Prostate gland (tissue), 2 donors: ENCODE measurements around the gene IGSF11. TPM values are rescaled to one million over a fixed set of nuclear protein-coding genes. Genes with fewer than 3 reads are reported as not detected.

Experiments
- DNase-seq: peaks from one replicate; pipeline ENCODE4 v3.0.0-alpha.2; 2019; ENCODE audit warnings: low spot score
- H3K27ac ChIP-seq, 2 donors: fragments of 200-600 bp; sonication (generic); 2 replicates each; pipeline ENCODE4 v1.5.1; 2017 to 2019
- H3K27me3 ChIP-seq: fragments of 200-600 bp; sonication (generic); replicated peaks from 2 replicates; pipeline ENCODE4 v1.5.1; 2019; ENCODE audit not compliant: insufficient read depth
- H3K36me3 ChIP-seq, 2 donors: fragments of 200-600 bp; sonication (generic); 1 replicate in 1 of 2; 2 replicates in 1 of 2; pipeline versions ENCODE4 v1.5.1 to v1.8.1; 2017 to 2019
- H3K4me1 ChIP-seq: fragments of 200-600 bp; sonication (generic); replicated peaks from 2 replicates; pipeline ENCODE4 v1.5.1; 2019
- H3K4me3 ChIP-seq, 2 donors: fragments of 200-600 bp; sonication (generic); 2 replicates each; pipeline ENCODE4 v1.5.1; 2017 to 2019
- H3K9me3 ChIP-seq: fragments of 200-600 bp; sonication (generic); 2 replicates; pipeline ENCODE4 v1.5.1; 2017
- POLR2A ChIP-seq: fragments of 450-650 bp; IDR thresholded peaks from one replicate; pipeline ENCODE4 v1.6.1; 2016; ENCODE audit warnings: antibody characterized with exemption, mild to moderate bottlenecking
- POLR2AphosphoS5 ChIP-seq: sonication (generic); formaldehyde crosslinking; IDR thresholded peaks from one replicate; pipeline ENCODE4 v1.6.1; 2017; ENCODE audit warnings: antibody characterized with exemption
- WGBS: methylation state at CpG from one replicate; pipeline ENCODE4 v1.1.5; 2018; 5-methylcytosine and 5-hydroxymethylcytosine counted together
- intact Hi-C: fragments of 100-400 bp; cut with DNase I; formaldehyde crosslinking; loops from one replicate; pipeline ENCODE4 v1.14.2; 2022
- total RNA-seq, 2 donors: library from RNA; depleted of rRNA; stranded (reverse); fragments of >200 nt; gene quantifications; one replicate each; pipeline ENCODE4 v1.1.0, GENCODE V29; 2016
- TF ChIP-seq, protein P1 (sequence below), 4 experiments: fragments of 200-600 bp in 2 of 4; fragments of 450-650 bp in 2 of 4; sonication (generic) in 2 of 4; IDR thresholded peaks; 1 replicate in 3 of 4; 2 replicates in 1 of 4; pipeline ENCODE4 v1.5.1; 2016 to 2019; ENCODE audit warnings: antibody characterized with exemption in 4 of 4, mild to moderate bottlenecking in 2 of 4, moderate library complexity in 2 of 4

IGSF11 gene
- total RNA-seq, 2 donors from 2014 or later = 0.46 to 30.9 TPM

- no peaks in the 10 kb centered on the region for H3K27me3 ChIP-seq
- no peak overlapping the region for H3K27ac ChIP-seq
- no peaks in the 10 kb centered on the region for H3K4me1 ChIP-seq
- H3K36me3 ChIP-seq = no peaks in the 10 kb centered on the region
- H3K9me3 ChIP-seq = no peaks in the 10 kb centered on the region
- no peak overlapping the region for H3K4me3 ChIP-seq
- no peak for DNase-seq
- intact Hi-C loops = no loop called here
- 63% methylated on average over 3 of the region's 3 CpGs for WGBS
- TF ChIP-seq POLR2A = no peak
- TF ChIP-seq, protein P1, sequence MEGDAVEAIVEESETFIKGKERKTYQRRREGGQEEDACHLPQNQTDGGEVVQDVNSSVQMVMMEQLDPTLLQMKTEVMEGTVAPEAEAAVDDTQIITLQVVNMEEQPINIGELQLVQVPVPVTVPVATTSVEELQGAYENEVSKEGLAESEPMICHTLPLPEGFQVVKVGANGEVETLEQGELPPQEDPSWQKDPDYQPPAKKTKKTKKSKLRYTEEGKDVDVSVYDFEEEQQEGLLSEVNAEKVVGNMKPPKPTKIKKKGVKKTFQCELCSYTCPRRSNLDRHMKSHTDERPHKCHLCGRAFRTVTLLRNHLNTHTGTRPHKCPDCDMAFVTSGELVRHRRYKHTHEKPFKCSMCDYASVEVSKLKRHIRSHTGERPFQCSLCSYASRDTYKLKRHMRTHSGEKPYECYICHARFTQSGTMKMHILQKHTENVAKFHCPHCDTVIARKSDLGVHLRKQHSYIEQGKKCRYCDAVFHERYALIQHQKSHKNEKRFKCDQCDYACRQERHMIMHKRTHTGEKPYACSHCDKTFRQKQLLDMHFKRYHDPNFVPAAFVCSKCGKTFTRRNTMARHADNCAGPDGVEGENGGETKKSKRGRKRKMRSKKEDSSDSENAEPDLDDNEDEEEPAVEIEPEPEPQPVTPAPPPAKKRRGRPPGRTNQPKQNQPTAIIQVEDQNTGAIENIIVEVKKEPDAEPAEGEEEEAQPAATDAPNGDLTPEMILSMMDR (IDR thresholded peaks at IDR 0.05) = no peak
- TF ChIP-seq POLR2AphosphoS5 = no peak
These were observed 122.5 kb downstream of the IGSF11 start for GRCh38 chr3:118912188-118912587.

GRCh38 chr3:118910332-118910731 is 124.3 kb downstream of the IGSF11 start:
- Histone ChIP-seq H3K9me3 (no peaks in the 10 kb centered on the region), H3K27ac (no peak overlapping the region), H3K27me3 (no peaks in the 10 kb centered on the region), H3K4me1 (no peaks in the 10 kb centered on the region), H3K4me3 (no peak overlapping the region), H3K36me3 (no peaks in the 10 kb centered on the region)
- no peak for DNase-seq
- intact Hi-C loops = no loop called here
- 78% methylated on average over 3 of the region's 3 CpGs for WGBS
- TF ChIP-seq POLR2A = no peak
- TF ChIP-seq POLR2AphosphoS5 = no peak
- TF ChIP-seq, protein P1 (IDR thresholded peaks at IDR 0.05) = no peak

- Histone ChIP-seq H3K4me1 (no peaks in the 10 kb centered on the region), H3K27ac (no peak overlapping the region), H3K36me3 (no peaks in the 10 kb centered on the region), H3K27me3 (no peaks in the 10 kb centered on the region), H3K9me3 (no peaks in the 10 kb centered on the region), H3K4me3 (no peak overlapping the region)
- no peak for DNase-seq
- intact Hi-C loops = no loop called here
- TF ChIP-seq POLR2AphosphoS5 (no peak), POLR2A (no peak)
- TF ChIP-seq, protein P1 (IDR thresholded peaks at IDR 0.05) = no peak
These were observed 124.9 kb downstream of the IGSF11 start for GRCh38 chr3:118909763-118910162.

DNA sequence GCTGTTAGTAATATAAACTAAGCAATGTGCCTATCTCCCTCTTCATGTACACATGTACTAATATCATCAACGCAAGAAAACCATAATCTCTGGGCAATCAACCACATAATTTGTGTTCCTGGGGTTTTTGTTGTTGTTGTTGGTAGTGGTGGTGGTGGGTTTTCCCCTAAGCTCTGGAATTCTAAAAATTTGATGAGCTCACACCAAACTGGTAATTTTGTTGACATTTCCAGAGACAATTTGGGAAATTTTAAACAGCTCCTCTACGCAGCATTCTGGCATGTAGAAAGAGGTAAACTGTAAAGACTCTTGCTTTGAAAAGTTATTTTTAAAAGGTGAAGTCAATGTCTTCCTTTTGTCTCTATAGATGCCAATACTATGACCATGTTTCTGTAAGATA is 126.7 kb downstream of the IGSF11 start:
- TF ChIP-seq POLR2A (no peak), POLR2AphosphoS5 (no peak)
- TF ChIP-seq, protein P1 (IDR thresholded peaks at IDR 0.05) = no peak
- no peak for DNase-seq
- WGBS = 82% methylated on average over 2 of the region's 2 CpGs
- Histone ChIP-seq H3K27ac (no peak overlapping the region), H3K4me3 (no peak overlapping the region), H3K9me3 (no peaks in the 10 kb centered on the region), H3K27me3 (no peaks in the 10 kb centered on the region), H3K36me3 (no peaks in the 10 kb centered on the region), H3K4me1 (no peaks in the 10 kb centered on the region)
- intact Hi-C loops = no loop called here

GRCh38 chr3:118900737-118901525 is 133.7 kb downstream of the IGSF11 start:
- 72% methylated on average over 4 of the region's 4 CpGs for WGBS
- intact Hi-C loops = no loop called here
- H3K36me3 ChIP-seq = no peaks in the 10 kb centered on the region
- TF ChIP-seq POLR2A = no peak
- TF ChIP-seq, protein P1 (IDR thresholded peaks at IDR 0.05) = no peak
- no peak for TF ChIP-seq POLR2AphosphoS5
- no peaks in the 10 kb centered on the region for H3K9me3 ChIP-seq
- DNase-seq = no peak
- H3K27ac ChIP-seq = no peak overlapping the region
- no peaks in the 10 kb centered on the region for H3K4me1 ChIP-seq
- H3K27me3 ChIP-seq = no peaks in the 10 kb centered on the region
- H3K4me3 ChIP-seq = no peak overlapping the region
